CD14-positive monocyte (primary cell): Measurements from ENCODE around the gene DUSP6. TPM values are rescaled to one million over a fixed set of nuclear protein-coding genes. Genes with fewer than 3 reads are reported as not detected.

Experiments used
- DNase-seq, 3 donors: peaks; one replicate each; pipeline ENCODE4 v3.0.0-alpha.2; 2011 to 2022
- H2AFZ ChIP-seq: 2 replicates; pipeline ENCODE4 v1.6.0; 2012; ENCODE audit warnings: mild to moderate bottlenecking, low read depth, low read length, inconsistent platforms; ENCODE audit not compliant: insufficient read depth, poor library complexity, severe bottlenecking
- H3K27ac ChIP-seq, 2 donors: 1 replicate in 1 of 2; 2 replicates in 1 of 2; pipeline ENCODE4 v1.5.1; 2012 to 2013; ENCODE audit warnings: low read length in 2 of 2, control low read depth in 1 of 2, inconsistent platforms in 1 of 2, low read depth in 1 of 2, mild to moderate bottlenecking in 1 of 2
- H3K27me3 ChIP-seq, 2 donors: one replicate each; pipeline versions ENCODE4 v1.6.0 to v1.6.1; 2011 to 2013; ENCODE audit warnings: low read length in 2 of 2; ENCODE audit not compliant: control insufficient read depth in 2 of 2, insufficient read depth in 2 of 2
- H3K36me3 ChIP-seq, 2 donors: replicated peaks in 1 of 2; 1 replicate in 1 of 2; 2 replicates in 1 of 2; pipeline versions ENCODE4 v1.5.1 to v1.6.1; 2012 to 2013; ENCODE audit warnings: low read length in 2 of 2, control low read depth in 1 of 2, inconsistent platforms in 1 of 2, mild to moderate bottlenecking in 1 of 2; ENCODE audit not compliant: insufficient read depth in 2 of 2, control insufficient read depth in 1 of 2
- H3K4me1 ChIP-seq, 2 donors: 1 replicate in 1 of 2; 2 replicates in 1 of 2; pipeline versions ENCODE4 v1.5.1 to v1.6.1; 2012 to 2013; ENCODE audit warnings: low read length in 2 of 2, control low read depth in 1 of 2, inconsistent platforms in 1 of 2, mild to moderate bottlenecking in 1 of 2, moderate library complexity in 1 of 2; ENCODE audit not compliant: insufficient read depth in 2 of 2, control insufficient read depth in 1 of 2
- H3K4me2 ChIP-seq: replicated peaks from 2 replicates; pipeline ENCODE3; 2012; ENCODE audit warnings: low read length, moderate library complexity, mild to moderate bottlenecking; ENCODE audit not compliant: poor library complexity, severe bottlenecking; ENCODE audit errors: extremely low read depth
- H3K4me3 ChIP-seq, 3 experiments: fragments of 200-600 bp in 1 of 3; sonication (generic) in 1 of 3; replicated peaks in 1 of 3; 1 replicate in 2 of 3; 2 replicates in 1 of 3; pipeline ENCODE4 v1.5.1; 2011 to 2013; ENCODE audit warnings: low read length in 3 of 3, mild to moderate bottlenecking in 3 of 3, control low read depth in 2 of 3, low read depth in 2 of 3, inconsistent platforms in 1 of 3, moderate library complexity in 1 of 3
- H3K79me2 ChIP-seq: 2 replicates; pipeline ENCODE4 v1.6.0; 2012; ENCODE audit warnings: mild to moderate bottlenecking, control low read depth, inconsistent platforms, low read length, moderate library complexity; ENCODE audit not compliant: insufficient read depth
- H3K9ac ChIP-seq: 2 replicates; pipeline ENCODE4 v1.6.0; 2017; ENCODE audit warnings: low read length, mild to moderate bottlenecking; ENCODE audit not compliant: insufficient read depth, poor library complexity, severe bottlenecking
- H3K9me3 ChIP-seq, 2 donors: replicated peaks in 1 of 2; 1 replicate in 1 of 2; 2 replicates in 1 of 2; pipeline versions ENCODE4 v1.5.1 to v1.6.1; 2012 to 2013; ENCODE audit warnings: low read length in 2 of 2, control low read depth in 1 of 2; ENCODE audit not compliant: control insufficient read depth in 1 of 2, insufficient read depth in 1 of 2
- H4K20me1 ChIP-seq: 2 replicates; pipeline ENCODE4 v1.6.0; 2012; ENCODE audit warnings: mild to moderate bottlenecking, low read length, control low read depth, moderate library complexity; ENCODE audit not compliant: insufficient read depth
- H3K27ac Mint-ChIP-seq, 7 donors: one replicate each; pipeline ENCODE4 v1.8.0; 2020; ENCODE audit warnings: mild to moderate bottlenecking in 7 of 7, mixed read lengths in 7 of 7, moderate library complexity in 6 of 7, inconsistent platforms in 2 of 7
- H3K27me3 Mint-ChIP-seq, 3 donors: one replicate each; pipeline ENCODE4 v1.8.0; 2021 to 2022; ENCODE audit warnings: low read depth in 3 of 3, mild to moderate bottlenecking in 3 of 3, mixed read lengths in 3 of 3, moderate library complexity in 3 of 3, inconsistent platforms in 1 of 3
- H3K36me3 Mint-ChIP-seq, 2 donors: one replicate each; pipeline ENCODE4 v1.8.0; 2020; ENCODE audit warnings: mixed read lengths in 2 of 2, inconsistent platforms in 1 of 2, mild to moderate bottlenecking in 1 of 2
- H3K4me1 Mint-ChIP-seq: one replicate; pipeline ENCODE4 v1.8.0; 2020; ENCODE audit warnings: mild to moderate bottlenecking, mixed read lengths
- H3K4me3 Mint-ChIP-seq, 2 donors: one replicate each; pipeline ENCODE4 v1.8.0; 2020; ENCODE audit warnings: mild to moderate bottlenecking in 2 of 2, mixed read lengths in 2 of 2, moderate library complexity in 1 of 2
- H3K9me3 Mint-ChIP-seq, 7 donors: one replicate each; pipeline ENCODE4 v1.8.0; 2020 to 2022; ENCODE audit warnings: mixed read lengths in 7 of 7, mild to moderate bottlenecking in 6 of 7, moderate library complexity in 6 of 7, inconsistent platforms in 2 of 7
- WGBS: methylation state at CpG from one replicate; pipeline ENCODE4 v1.1.5; 2013; ENCODE audit warnings: missing lambda C conversion rate; ENCODE audit not compliant: insufficient coverage; 5-methylcytosine and 5-hydroxymethylcytosine counted together
- intact Hi-C, 2 donors: fragments of 100-400 bp; cut with micrococcal nuclease; formaldehyde crosslinking; loops; one replicate each; pipeline versions ENCODE4 v1.15.0 to v1.15.1; 2023
- polyA plus RNA-seq, 3 donors: library from polyadenylated mRNA; depleted of rRNA in 1 of 3; unstranded in 2 of 3; stranded (reverse) in 1 of 3; fragments of 300-500 nt in 2 of 3; fragments of >200 nt in 1 of 3; fragmentation: Illumina TruSeq in 2 of 3; gene quantifications; 1 replicate in 2 of 3; 2 replicates in 1 of 3; pipeline ENCODE4 v1.2.3, GENCODE V29; 2012 to 2021
- TF ChIP-seq, protein P1 (sequence below): fragments of 200-600 bp; IDR thresholded peaks from one replicate; pipeline ENCODE4 v1.8.0; 2022; ENCODE audit warnings: antibody characterized with exemption, mild to moderate bottlenecking

Gene DUSP6
- polyA plus RNA-seq, 3 donors = 195 to 880 (median 653) TPM

DNA sequence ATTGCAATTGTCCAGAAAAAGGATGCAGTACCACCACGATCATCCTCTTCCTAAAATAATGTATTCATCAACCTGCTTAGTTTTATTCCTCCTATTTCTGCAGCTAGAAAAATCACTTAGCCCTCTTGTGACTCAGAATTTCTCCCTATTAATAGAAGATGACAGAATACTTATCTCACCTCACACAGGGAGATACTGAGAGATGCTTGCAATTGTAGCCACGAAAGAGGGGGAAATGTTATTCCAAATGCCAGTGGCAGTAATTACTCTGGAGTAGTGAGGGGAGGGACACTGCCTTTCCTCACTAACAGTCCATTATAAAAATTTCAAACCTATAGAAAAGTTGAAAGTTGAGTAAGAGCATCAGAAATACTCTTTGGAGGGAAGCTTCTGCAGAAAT is 11.8 kb upstream of the DUSP6 start:
- peaks cover 7 to 8% of the 10 kb centered on the region in 2 donors for H3K36me3 Mint-ChIP-seq
- Histone ChIP-seq H4K20me1 (no peaks in the 10 kb centered on the region), H3K4me3 (no peak overlapping the region), H3K36me3 (no peaks in the 10 kb centered on the region), H3K4me2 (no peak overlapping the region), H3K9me3 (no peaks in the 10 kb centered on the region), H3K4me1 (no peaks in the 10 kb centered on the region), H3K9ac (no peak overlapping the region), H3K27me3 (no peaks in the 10 kb centered on the region), H2AFZ (no peak overlapping the region), H3K27ac (no peak overlapping the region), H3K79me2 (no peaks in the 10 kb centered on the region)
- no peak overlapping the region for H3K27ac Mint-ChIP-seq
- H3K9me3 Mint-ChIP-seq = no peaks in the 10 kb centered on the region
- intact Hi-C loops = no loop called here
- TF ChIP-seq, protein P1, sequence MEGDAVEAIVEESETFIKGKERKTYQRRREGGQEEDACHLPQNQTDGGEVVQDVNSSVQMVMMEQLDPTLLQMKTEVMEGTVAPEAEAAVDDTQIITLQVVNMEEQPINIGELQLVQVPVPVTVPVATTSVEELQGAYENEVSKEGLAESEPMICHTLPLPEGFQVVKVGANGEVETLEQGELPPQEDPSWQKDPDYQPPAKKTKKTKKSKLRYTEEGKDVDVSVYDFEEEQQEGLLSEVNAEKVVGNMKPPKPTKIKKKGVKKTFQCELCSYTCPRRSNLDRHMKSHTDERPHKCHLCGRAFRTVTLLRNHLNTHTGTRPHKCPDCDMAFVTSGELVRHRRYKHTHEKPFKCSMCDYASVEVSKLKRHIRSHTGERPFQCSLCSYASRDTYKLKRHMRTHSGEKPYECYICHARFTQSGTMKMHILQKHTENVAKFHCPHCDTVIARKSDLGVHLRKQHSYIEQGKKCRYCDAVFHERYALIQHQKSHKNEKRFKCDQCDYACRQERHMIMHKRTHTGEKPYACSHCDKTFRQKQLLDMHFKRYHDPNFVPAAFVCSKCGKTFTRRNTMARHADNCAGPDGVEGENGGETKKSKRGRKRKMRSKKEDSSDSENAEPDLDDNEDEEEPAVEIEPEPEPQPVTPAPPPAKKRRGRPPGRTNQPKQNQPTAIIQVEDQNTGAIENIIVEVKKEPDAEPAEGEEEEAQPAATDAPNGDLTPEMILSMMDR = no peak
- no peak overlapping the region for H3K4me3 Mint-ChIP-seq
- H3K27me3 Mint-ChIP-seq = peaks cover 1 to 2% (median 1%) of the 10 kb centered on the region in 3 donors
- no CpG with 5 or more reads among the region's 2 CpGs for WGBS
- DNase-seq = no peak
- H3K4me1 Mint-ChIP-seq = no peaks in the 10 kb centered on the region

DNA sequence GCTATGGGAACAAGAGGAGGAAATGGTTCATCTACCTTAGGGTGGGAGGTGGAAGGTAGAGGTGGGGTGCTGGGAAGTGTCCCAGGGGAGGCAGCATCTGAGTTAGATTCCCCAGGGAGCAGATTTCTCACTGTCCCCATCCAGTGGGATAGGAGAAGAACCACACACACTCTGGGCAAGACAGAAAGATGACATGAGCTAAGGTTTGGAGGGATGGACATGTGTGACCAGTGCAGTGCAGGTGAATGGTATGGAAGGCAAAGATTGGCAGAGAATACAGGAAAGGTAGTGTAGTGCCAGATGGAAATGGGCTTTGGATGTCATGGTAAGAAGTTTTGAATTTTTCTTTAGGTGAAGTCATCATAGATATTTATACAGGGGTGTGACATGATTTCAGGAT is 11.3 kb upstream of the DUSP6 start:
- no peaks in the 10 kb centered on the region for H3K4me1 Mint-ChIP-seq
- H3K4me3 ChIP-seq = no peak overlapping the region
- H3K27me3 ChIP-seq = no peaks in the 10 kb centered on the region
- no peak overlapping the region for H3K27ac Mint-ChIP-seq
- H3K9ac ChIP-seq = no peak overlapping the region
- no peaks in the 10 kb centered on the region for H3K79me2 ChIP-seq
- H2AFZ ChIP-seq = no peak overlapping the region
- H3K4me3 Mint-ChIP-seq = no peak overlapping the region
- DNase-seq = no peak
- intact Hi-C loops = no loop called here
- no peak overlapping the region for H3K4me2 ChIP-seq
- TF ChIP-seq, protein P1 = no peak
- no peaks in the 10 kb centered on the region for H3K9me3 Mint-ChIP-seq
- H3K36me3 Mint-ChIP-seq = peaks cover 8 to 12% of the 10 kb centered on the region in 2 donors
- no peaks in the 10 kb centered on the region for H3K36me3 ChIP-seq
- no peak overlapping the region for H3K27ac ChIP-seq
- H4K20me1 ChIP-seq = no peaks in the 10 kb centered on the region
- H3K9me3 ChIP-seq = no peaks in the 10 kb centered on the region
- no peaks in the 10 kb centered on the region for H3K4me1 ChIP-seq
- H3K27me3 Mint-ChIP-seq = peaks cover 1 to 2% (median 1%) of the 10 kb centered on the region in 3 donors
